ENCODE results near the gene HLA-B. TPM values are rescaled to one million over a fixed set of nuclear protein-coding genes. Genes with fewer than 3 reads are reported as not detected.
"Not testable (repeated sequence)": the region's sequence is repeated elsewhere in the genome, so short reads cannot be mapped to it uniquely, and the experiment has no call there.

Gene HLA-B
- polyA plus RNA-seq (2012; ENCODE audit: low read depth, missing spikeins): 3,160 TPM

GRCh38 chr6:31356946-31357466 lies at the start of gene HLA-B:
HLA-B (minus strand) TSS chr6:31357179; CDS start chr6:31357158, 21 bp downstream.
- DNase-seq (ENCODE audit: insufficient read length, low spot score) (peak; percentile 68), FAIRE-seq (peak; percentile 97)
- peak; percentile 99 for TF ChIP-seq POLR2AphosphoS5 (IDR thresholded peaks at IDR 0.05; ENCODE audit: low read depth, low read length)
- TF ChIP-seq TAF1 (IDR thresholded peaks at IDR 0.05; ENCODE audit: low read depth, low read length): peak; percentile 96
- peak; percentile 98 for TF ChIP-seq POLR2A (IDR thresholded peaks at IDR 0.05; ENCODE audit: low read depth, low read length)
- TF ChIP-seq SPI1 (IDR thresholded peaks at IDR 0.05; ENCODE audit: low read depth, low read length): peak; percentile 99
- peak; percentile 83 for TF ChIP-seq POU2F2 (IDR thresholded peaks at IDR 0.05; ENCODE audit: low read depth, low read length)
- TF ChIP-seq PAX5 (IDR thresholded peaks at IDR 0.05; ENCODE audit: insufficient read depth, low read length, severe bottlenecking): no peak

GRCh38 chr6:31405996-31406395 lies 49.0 kb upstream of the HLA-B start:
- TF ChIP-seq TAF1 (IDR thresholded peaks at IDR 0.05; ENCODE audit: low read depth, low read length) (no peak), SPI1 (IDR thresholded peaks at IDR 0.05; ENCODE audit: low read depth, low read length) (no peak), POLR2A (IDR thresholded peaks at IDR 0.05; ENCODE audit: low read depth, low read length) (no peak), PAX5 (IDR thresholded peaks at IDR 0.05; ENCODE audit: insufficient read depth, low read length, severe bottlenecking) (no peak), POU2F2 (IDR thresholded peaks at IDR 0.05; ENCODE audit: low read depth, low read length) (no peak), POLR2AphosphoS5 (IDR thresholded peaks at IDR 0.05; ENCODE audit: low read depth, low read length) (no peak)
- FAIRE-seq: no peak

GRCh38 chr6:31404061-31404364 lies 47.0 kb upstream of the HLA-B start:
- not testable (repeated sequence) for FAIRE-seq

More at GRCh38 chr6:31405996-31406395, 49.0 kb upstream of the HLA-B start:
- no peak for DNase-seq (ENCODE audit: insufficient read length, low spot score)

GRCh38 chr6:31403283-31404060 lies 46.5 kb upstream of the HLA-B start, which contains the start of gene MICA:
MICA (plus strand) TSS chr6:31403595; CDS start chr6:31403633, 38 bp downstream.
- FAIRE-seq: peak; percentile 5
- peak; percentile 91 for DNase-seq (ENCODE audit: insufficient read length, low spot score)
- no peak for TF ChIP-seq PAX5 (IDR thresholded peaks at IDR 0.05; ENCODE audit: insufficient read depth, low read length, severe bottlenecking)
- TF ChIP-seq POLR2A (IDR thresholded peaks at IDR 0.05; ENCODE audit: low read depth, low read length): no peak
- no peak for TF ChIP-seq POU2F2 (IDR thresholded peaks at IDR 0.05; ENCODE audit: low read depth, low read length)
- TF ChIP-seq TAF1 (IDR thresholded peaks at IDR 0.05; ENCODE audit: low read depth, low read length): no peak
- no peak for TF ChIP-seq SPI1 (IDR thresholded peaks at IDR 0.05; ENCODE audit: low read depth, low read length)
- TF ChIP-seq POLR2AphosphoS5 (IDR thresholded peaks at IDR 0.05; ENCODE audit: low read depth, low read length): no peak

More at GRCh38 chr6:31404061-31404364, 47.0 kb upstream of the HLA-B start:
- DNase-seq (ENCODE audit: insufficient read length, low spot score): not testable (repeated sequence)

GRCh38 chr6:31402324-31403282 lies 45.6 kb upstream of the HLA-B start:
- TF ChIP-seq POU2F2 (IDR thresholded peaks at IDR 0.05; ENCODE audit: low read depth, low read length): no peak
- TF ChIP-seq PAX5 (IDR thresholded peaks at IDR 0.05; ENCODE audit: insufficient read depth, low read length, severe bottlenecking): no peak
- TF ChIP-seq TAF1 (IDR thresholded peaks at IDR 0.05; ENCODE audit: low read depth, low read length): no peak
- TF ChIP-seq POLR2A (IDR thresholded peaks at IDR 0.05; ENCODE audit: low read depth, low read length): no peak
- no peak for TF ChIP-seq SPI1 (IDR thresholded peaks at IDR 0.05; ENCODE audit: low read depth, low read length)
- no peak for TF ChIP-seq POLR2AphosphoS5 (IDR thresholded peaks at IDR 0.05; ENCODE audit: low read depth, low read length)
- DNase-seq (ENCODE audit: insufficient read length, low spot score): no peak
- peak; percentile 43 for FAIRE-seq

GRCh38 chr6:31401403-31401802 lies 44.4 kb upstream of the HLA-B start:
- FAIRE-seq (no peak), DNase-seq (ENCODE audit: insufficient read length, low spot score) (no peak)
- TF ChIP-seq POU2F2 (IDR thresholded peaks at IDR 0.05; ENCODE audit: low read depth, low read length): no peak

GRCh38 chr6:31400467-31401289 lies 43.7 kb upstream of the HLA-B start:
- TF ChIP-seq TAF1 (IDR thresholded peaks at IDR 0.05; ENCODE audit: low read depth, low read length): peak; percentile 28; the same call in 1 of the 2 replicates
- TF ChIP-seq POLR2AphosphoS5 (IDR thresholded peaks at IDR 0.05; ENCODE audit: low read depth, low read length): peak; percentile 74
- peak; percentile 77 for TF ChIP-seq POLR2A (IDR thresholded peaks at IDR 0.05; ENCODE audit: low read depth, low read length)
- no peak for TF ChIP-seq POU2F2 (IDR thresholded peaks at IDR 0.05; ENCODE audit: low read depth, low read length)
- no peak for TF ChIP-seq PAX5 (IDR thresholded peaks at IDR 0.05; ENCODE audit: insufficient read depth, low read length, severe bottlenecking)
- no peak for TF ChIP-seq SPI1 (IDR thresholded peaks at IDR 0.05; ENCODE audit: low read depth, low read length)
- FAIRE-seq: no peak
- DNase-seq (ENCODE audit: insufficient read length, low spot score): no peak

- peak; percentile 61 for FAIRE-seq
- TF ChIP-seq SPI1 (IDR thresholded peaks at IDR 0.05; ENCODE audit: low read depth, low read length) (no peak), PAX5 (IDR thresholded peaks at IDR 0.05; ENCODE audit: insufficient read depth, low read length, severe bottlenecking) (no peak), POU2F2 (IDR thresholded peaks at IDR 0.05; ENCODE audit: low read depth, low read length) (peak; percentile 63; the same call in 1 of the 2 replicates)
- DNase-seq (ENCODE audit: insufficient read length, low spot score): no peak
These were observed 42.8 kb upstream of the HLA-B start for GRCh38 chr6:31399589-31400466.
